Hematopoietic multipotent progenitor cell treated with erythropoietin and hydrocortisone succinate and interleukin-3 and kit ligand, for 15 days (in vitro differentiated cells): ENCODE results near the gene VDAC1.
A peak's percentile ranks its signal among the peaks of the same experiment; 100 is the strongest.
"Not testable (repeated sequence)": the region's sequence is repeated elsewhere in the genome, so short reads cannot be mapped to it uniquely, and the experiment has no call there.

Source experiments
- DNase-seq: peaks from one replicate; pipeline ENCODE4 v3.0.0-alpha.2; 2015; ENCODE audit warnings: low spot score

VDAC1 gene

GRCh38 chr5:133941456-133942196, 63.1 kb downstream of the VDAC1 start:
- DNase-seq = peak; percentile 30

- DNase-seq = no peak
These were observed 65.1 kb downstream of the VDAC1 start for GRCh38 chr5:133939668-133940067.

GRCh38 chr5:133938929-133939328, 65.8 kb downstream of the VDAC1 start:
- DNase-seq = no peak

- DNase-seq = peak; percentile 48
These were observed 66.5 kb downstream of the VDAC1 start for GRCh38 chr5:133938039-133938821.

- DNase-seq = not testable (repeated sequence)
These were observed 67.1 kb downstream of the VDAC1 start for GRCh38 chr5:133937628-133938027.

- DNase-seq = peak; percentile 88
These were observed 68.1 kb downstream of the VDAC1 start for GRCh38 chr5:133936651-133937015.

- DNase-seq = peak; percentile 56
These were observed 68.7 kb downstream of the VDAC1 start for GRCh38 chr5:133935991-133936650.

GRCh38 chr5:133935667-133935940, 69.2 kb downstream of the VDAC1 start:
- no peak for DNase-seq

- no peak for DNase-seq
These were observed 69.7 kb downstream of the VDAC1 start for GRCh38 chr5:133934822-133935666.

- DNase-seq = no peak
These were observed 70.5 kb downstream of the VDAC1 start for GRCh38 chr5:133934311-133934710.

- DNase-seq = no peak
These were observed 71.0 kb downstream of the VDAC1 start for GRCh38 chr5:133933670-133934295.

- no peak for DNase-seq
These were observed 71.6 kb downstream of the VDAC1 start for GRCh38 chr5:133933169-133933509.

GRCh38 chr5:133932441-133933168, 72.2 kb downstream of the VDAC1 start:
- DNase-seq = peak; percentile 94

GRCh38 chr5:133931546-133931945, 73.2 kb downstream of the VDAC1 start:
- DNase-seq = no peak

GRCh38 chr5:133930813-133931090, 74.0 kb downstream of the VDAC1 start:
- peak; percentile 68 for DNase-seq

- DNase-seq = peak; percentile 35
These were observed 74.5 kb downstream of the VDAC1 start for GRCh38 chr5:133930061-133930812.

GRCh38 chr5:133928587-133929393, 76.0 kb downstream of the VDAC1 start:
- DNase-seq = no peak

- DNase-seq = no peak
These were observed 77.2 kb downstream of the VDAC1 start for GRCh38 chr5:133927300-133928180.
